ENCODE data around the gene SMIM30.

GRCh38 chr7:113094517-113095249 is 23.7 kb downstream of the SMIM30 start:
- TF ChIP-seq, protein P1, sequence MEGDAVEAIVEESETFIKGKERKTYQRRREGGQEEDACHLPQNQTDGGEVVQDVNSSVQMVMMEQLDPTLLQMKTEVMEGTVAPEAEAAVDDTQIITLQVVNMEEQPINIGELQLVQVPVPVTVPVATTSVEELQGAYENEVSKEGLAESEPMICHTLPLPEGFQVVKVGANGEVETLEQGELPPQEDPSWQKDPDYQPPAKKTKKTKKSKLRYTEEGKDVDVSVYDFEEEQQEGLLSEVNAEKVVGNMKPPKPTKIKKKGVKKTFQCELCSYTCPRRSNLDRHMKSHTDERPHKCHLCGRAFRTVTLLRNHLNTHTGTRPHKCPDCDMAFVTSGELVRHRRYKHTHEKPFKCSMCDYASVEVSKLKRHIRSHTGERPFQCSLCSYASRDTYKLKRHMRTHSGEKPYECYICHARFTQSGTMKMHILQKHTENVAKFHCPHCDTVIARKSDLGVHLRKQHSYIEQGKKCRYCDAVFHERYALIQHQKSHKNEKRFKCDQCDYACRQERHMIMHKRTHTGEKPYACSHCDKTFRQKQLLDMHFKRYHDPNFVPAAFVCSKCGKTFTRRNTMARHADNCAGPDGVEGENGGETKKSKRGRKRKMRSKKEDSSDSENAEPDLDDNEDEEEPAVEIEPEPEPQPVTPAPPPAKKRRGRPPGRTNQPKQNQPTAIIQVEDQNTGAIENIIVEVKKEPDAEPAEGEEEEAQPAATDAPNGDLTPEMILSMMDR (IDR thresholded peaks at IDR 0.05): no peak
- TF ChIP-seq POLR2A (IDR thresholded peaks at IDR 0.05): no peak

Data from uterus (tissue), 2 donors.